NCI-H2227 treated with DMSO at 0.1 percent for 48 hours (cell line): Measurements from ENCODE around the gene IL18R1.
"Not testable (repeated sequence)": the region's sequence is repeated elsewhere in the genome, so short reads cannot be mapped to it uniquely, and the experiment has no call there.

Experiments
- DNase-seq: peaks from one replicate; lab custom pipeline; 2025; lab: John Stamatoyannopoulos, UW

IL18R1 gene

GRCh38 chr2:102355526-102356380, at the start of gene IL18R1:
Gene IL18R1 (plus strand): TSS chr2:102355796. CDS start chr2:102362661, 6,865 bp downstream.
- DNase-seq = no peak

GRCh38 chr2:102306125-102306524, 49.5 kb upstream of the IL18R1 start:
- DNase-seq = no peak

DNA sequence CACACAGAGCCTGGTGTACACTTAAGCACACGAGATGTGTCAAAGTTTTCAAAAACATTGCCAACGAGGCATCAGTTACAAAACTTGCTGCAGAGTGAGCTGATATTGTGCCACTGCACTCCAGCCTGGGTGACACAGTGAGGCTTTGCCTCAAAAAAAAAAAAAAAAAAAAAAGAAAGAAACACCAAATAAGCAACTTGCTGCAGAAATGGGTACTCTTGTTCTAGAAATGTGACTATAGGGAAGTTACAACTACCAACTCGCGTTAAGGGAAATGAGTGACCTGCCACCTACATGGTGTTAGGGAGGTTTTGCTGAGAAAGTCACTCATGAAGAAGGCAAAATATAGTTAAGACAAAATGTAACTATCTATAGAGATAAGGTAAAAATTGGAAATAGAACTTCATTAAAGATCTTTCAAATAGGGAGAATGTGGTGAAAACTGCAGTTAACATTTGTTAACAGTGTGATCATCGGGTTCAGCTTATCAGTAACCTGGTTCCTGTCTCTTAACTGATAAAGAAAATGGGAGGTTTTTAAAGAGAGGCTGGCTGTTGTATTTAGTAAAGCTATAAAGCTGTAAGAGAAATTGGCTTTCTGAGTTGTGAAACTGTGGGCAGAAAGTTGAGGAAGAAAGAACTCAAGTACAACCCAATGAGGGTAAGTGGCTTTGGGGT, 44.5 kb upstream of the IL18R1 start, which contains the start of gene IL1RL1:
Gene IL1RL1 (plus strand): TSS at position 600 of the 677 bp plus-strand sequence. CDS start 26,702 bp downstream, outside the sequence.
- no peak for DNase-seq

DNA sequence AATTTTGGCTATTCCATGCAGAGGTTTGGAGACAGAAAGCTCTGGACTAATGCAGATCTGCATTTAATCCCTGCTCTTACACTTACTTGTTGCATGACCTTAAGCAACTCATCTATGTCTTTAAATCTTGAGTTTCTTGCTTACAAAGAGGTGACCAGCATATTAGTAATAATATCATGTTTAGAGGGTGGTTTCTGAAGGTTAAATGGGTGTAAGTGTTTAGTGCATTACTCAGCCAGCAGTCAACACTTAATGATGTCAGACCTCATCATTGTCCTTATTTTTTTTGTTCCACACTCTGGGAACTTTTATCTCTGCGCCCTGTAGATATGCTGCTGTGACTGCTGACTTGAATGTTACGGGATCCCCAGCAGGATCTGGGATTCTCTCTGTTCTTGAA, 42.6 kb upstream of the IL18R1 start:
- no peak for DNase-seq

GRCh38 chr2:102313471-102313870, 42.1 kb upstream of the IL18R1 start:
- no peak for DNase-seq

DNA sequence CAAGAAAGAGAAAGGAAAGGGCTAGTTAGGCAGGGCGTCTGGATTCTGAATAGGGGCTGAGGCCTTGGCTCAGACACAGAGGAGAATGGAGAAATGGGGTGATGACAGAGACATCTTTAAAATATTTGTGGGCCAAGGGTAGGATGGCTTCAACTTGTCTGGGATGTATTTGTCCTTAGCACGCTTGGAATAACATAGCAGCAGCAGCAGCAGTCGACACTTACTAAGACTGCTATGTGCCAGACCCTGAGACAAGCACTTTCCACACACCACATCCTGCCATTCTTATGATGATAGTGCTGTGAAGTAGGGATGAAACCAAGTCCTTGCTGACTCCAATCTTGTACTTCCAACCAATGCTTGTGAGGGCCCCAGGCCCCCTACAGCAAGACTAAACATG, 41.6 kb upstream of the IL18R1 start:
- no peak for DNase-seq

GRCh38 chr2:102315921-102316320, 39.7 kb upstream of the IL18R1 start:
- no peak for DNase-seq

GRCh38 chr2:102317715-102318114, 37.9 kb upstream of the IL18R1 start:
- DNase-seq = no peak

- no peak for DNase-seq
Observed at GRCh38 chr2:102318437-102318836, 37.2 kb upstream of the IL18R1 start.

DNA sequence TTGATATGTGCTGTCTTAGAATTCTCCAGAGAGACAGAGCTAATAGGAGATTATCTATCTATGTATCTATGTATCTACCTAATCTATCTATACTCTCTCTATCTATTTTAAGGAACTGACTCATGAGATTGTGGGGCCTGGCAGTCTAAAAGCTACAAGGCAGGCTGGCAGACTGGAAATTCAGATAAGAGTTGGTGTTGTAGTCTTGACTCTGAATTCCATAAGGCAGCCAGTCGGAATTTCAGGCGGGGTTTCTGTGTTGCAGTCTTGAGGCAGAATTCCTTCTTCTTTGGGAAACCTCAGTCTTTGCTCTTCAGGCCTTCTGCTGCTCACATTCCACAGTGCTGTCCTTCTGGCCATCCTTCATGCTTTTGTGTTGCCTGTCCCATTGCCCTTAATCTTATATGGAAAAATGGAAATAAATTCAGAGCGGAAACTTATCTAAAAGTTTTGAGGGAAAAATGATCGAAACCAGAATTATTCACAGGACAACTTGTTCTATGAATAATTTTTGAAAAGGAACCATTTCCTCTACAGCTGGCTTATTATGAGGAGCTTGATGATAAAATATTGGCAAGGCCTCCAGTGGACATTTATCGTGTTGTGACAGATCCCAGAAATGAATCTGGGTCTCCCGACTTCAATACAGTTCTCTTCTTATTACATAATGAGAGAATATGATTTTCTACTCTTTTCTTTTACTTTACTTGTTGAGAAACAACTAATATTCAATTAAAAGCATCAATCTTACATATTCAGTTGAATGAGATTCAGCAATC, 33.5 kb upstream of the IL18R1 start:
- DNase-seq = no peak

DNA sequence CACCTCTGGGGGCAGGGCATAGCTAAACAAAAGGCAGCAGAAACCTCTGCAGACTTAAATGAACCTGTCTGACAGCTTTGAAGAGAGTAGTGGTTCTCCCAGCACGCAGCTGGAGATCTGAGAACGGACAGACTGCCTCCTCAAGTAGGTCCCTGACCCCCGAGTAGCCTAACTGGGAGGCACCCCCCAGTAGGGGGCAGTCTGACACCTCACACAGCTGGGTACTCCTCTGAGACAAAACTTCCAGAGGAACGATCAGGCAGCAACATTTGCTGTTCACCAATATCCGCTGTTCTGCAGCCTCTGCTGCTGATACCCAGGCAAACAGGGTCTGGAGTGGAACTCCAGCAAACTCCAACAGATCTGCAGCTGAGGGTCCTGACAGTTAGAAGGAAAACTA, 30.7 kb upstream of the IL18R1 start:
- not testable (repeated sequence) for DNase-seq

DNA sequence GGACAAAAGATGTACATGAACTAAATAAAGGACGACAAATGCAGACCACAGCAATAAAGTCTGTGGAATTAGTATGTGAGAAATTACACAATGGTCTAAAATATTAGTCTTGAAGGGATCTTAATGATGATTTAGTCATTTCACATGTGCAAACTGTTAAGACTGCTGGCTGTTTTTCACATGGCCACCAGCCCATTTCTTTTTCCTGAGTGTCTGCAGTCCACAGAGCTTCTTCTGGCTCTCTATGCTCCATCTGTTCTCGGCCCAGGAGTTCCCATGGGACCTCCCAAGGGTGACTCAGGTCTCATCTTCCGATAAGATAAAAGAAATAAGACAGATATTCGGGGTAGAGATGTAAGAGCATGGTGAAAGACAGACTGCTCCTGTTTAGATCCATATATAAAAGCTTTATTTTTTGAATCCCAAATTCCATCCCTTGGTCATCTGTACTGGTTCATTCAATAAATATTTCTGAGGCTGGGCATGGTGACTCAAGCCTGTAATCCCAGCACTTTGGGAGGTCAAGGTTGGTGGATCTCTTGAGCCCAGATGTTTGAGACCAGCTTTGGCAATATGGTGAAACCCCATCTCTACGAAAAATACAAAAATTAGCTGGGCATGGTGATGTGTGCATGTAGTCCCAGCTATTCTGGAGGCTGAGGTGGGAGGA, 24.1 kb upstream of the IL18R1 start:
- DNase-seq = no peak

- no peak for DNase-seq
Observed at GRCh38 chr2:102334486-102334885, 21.1 kb upstream of the IL18R1 start.

DNA sequence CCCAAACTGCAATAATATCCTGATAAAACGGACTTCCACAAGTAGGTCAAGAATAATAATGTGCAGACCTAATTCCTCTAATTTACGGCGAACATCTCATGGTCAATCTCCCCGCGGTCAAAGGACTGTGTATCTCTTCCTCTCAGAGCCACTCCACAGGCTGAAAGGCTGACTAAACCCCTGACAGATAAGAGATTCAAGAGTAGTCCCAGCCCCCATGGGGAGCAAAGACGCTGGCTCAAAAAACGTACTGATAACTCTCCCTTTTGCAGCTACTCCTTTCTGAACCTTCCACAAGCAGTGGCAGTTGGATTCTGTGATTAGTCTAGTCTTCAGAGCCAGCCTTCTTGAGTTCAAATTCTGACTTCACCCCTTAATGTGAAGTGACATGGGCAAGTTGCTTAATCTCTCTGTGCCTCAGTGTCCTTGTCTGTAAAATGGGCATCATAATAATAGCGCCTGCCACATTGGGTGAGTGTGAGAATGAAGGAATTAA, 19.7 kb upstream of the IL18R1 start:
- no peak for DNase-seq

DNA sequence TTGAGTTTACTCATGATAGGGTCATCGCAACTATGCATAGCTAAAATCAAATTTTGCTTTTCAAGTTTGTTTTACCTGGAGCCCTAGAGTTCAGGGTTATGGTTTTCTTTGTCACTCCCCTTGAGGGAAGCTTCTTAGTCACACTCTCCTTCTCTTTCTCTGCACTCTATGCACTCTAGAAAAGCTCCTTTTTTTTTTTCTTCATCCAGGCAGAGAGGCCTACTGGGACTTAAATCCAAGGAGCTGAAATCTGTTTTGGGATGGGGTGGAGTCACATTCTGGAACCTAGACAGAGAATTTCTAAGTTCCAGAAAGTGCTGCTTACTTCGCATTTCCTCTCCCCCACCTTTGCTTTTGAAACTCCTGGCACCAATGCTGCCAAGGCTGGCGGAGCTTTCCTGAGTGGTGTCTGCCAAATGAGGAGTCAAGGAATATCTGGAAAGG, 19.1 kb upstream of the IL18R1 start:
- DNase-seq = no peak

GRCh38 chr2:102337012-102337411, 18.6 kb upstream of the IL18R1 start:
- DNase-seq = no peak

DNA sequence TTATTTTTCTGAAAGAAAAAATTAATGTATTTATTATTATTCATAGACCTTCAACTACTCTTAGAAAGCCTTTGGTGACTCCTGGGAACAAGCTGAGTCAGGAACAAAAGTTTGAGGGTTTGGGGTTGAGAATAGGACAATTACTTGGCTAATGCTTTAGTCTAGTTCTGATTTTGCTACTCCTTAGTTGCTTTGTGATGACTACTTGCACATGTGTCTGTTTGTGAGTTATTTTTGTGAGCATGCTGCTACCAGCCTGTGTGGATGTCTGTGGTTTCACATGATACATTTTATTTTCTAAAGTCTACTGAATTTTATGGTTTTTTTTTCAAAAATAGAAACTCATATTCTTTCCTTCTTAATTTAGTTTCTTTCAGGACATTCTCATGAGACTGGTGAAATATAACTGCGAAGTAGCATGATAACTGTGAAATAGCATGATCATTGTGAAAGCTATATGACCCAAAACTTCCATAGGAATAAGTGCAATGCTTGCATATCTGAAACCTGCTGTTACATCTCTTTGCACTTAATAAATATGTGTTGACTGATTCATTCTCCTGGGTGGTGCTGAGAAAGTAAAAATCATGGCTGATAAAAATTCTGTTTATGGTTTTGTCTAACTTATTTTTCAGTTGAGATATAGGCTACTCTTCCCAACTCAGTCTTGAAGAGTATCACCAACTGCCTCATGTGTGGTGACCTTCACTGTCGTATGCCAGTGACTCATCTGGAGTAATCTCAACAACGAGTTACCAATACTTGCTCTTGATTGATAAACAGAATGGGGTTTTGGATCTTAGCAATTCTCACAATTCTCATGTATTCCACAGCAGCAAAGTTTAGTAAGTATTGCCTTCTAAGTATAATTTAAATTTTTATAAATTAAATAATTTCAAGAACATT, 17.9 kb upstream of the IL18R1 start:
- DNase-seq = no peak

GRCh38 chr2:102340778-102341177, 14.8 kb upstream of the IL18R1 start:
- no peak for DNase-seq

DNA sequence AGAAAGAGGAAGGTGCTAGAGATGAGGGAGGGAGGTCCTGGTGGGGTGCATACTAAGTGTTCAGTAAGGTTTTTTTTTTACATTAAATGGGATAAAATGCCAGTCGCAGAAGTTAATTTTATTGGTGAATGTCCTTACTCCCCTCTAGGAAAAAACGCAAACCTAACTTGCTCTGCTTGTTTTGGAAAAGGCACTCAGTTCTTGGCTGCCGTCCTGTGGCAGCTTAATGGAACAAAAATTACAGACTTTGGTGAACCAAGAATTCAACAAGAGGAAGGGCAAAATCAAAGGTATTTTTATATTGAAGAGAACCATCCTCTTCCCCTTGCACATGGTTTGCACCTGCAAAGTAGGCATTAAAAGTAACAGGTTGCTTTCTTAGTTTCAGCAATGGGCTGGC, 12.7 kb upstream of the IL18R1 start:
- no peak for DNase-seq

GRCh38 chr2:102344397-102344796, 11.2 kb upstream of the IL18R1 start:
- DNase-seq = no peak
